Nucleus accumbens (tissue), 56 donors: ENCODE results near the gene CACNA1C.

Experiments
- DNase-seq, 56 donors: peaks; one replicate each; lab custom pipeline; 2025; lab: John Stamatoyannopoulos, UW

The CACNA1C gene

DNA sequence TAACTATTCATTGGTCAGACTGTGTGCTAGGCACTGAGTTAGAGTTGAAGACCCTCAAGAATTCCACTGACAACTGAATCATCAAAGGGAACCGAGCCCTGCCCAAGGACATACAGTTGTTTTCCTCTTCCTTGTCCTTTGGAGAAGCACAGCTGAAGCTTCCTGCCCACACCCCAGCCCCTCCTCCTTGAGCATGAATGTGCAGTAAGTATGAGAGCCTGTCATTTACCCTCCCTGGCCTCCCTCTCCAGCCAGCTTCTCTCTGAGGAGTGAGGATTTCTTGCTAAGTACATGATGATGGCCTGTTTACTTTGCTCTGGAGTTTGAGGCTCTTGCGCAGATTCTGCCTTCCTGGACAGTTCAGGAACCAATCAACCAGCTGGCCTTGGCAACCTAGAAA is 235.2 kb downstream of the CACNA1C start:
- no peak for DNase-seq

DNA sequence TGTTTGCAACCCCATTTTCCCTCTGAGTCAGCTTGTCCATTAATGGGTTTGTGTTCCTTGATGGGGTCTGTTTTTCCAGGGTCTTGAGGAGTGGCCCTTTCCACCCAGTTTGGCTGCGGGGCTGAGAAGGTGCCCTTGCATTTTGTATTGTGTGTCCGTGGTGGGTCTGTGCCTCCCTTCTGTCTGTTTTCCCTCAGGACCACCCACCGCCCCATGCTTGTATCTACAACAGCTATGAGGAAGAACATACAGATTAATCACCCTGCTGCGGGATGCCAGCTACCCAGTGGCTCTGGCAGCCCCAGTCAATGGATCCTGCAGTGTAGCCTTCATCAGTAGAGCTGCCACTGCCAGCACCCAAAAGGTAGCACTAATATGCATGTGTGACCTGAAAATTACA is 235.7 kb downstream of the CACNA1C start:
- no peak for DNase-seq

DNA sequence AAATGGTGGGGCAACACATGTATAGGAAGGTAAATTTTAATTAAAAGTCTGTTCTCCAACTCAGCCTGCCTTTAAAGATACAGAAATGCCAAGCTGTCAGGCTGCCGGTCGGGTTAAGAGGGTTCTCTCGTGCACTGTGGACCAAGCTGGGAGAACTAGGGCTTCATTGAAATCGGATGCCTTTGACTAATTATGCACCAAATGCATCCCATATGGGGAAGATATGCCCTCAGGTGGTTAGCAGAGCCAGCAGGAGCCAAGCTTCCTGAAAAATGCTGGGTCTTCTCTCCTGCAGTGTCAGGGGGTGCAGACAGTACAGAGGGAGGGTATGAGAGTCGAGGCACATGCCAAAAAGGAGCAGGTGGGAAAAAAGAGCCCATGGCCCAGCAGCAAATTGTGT is 236.1 kb downstream of the CACNA1C start:
- no peak for DNase-seq

DNA sequence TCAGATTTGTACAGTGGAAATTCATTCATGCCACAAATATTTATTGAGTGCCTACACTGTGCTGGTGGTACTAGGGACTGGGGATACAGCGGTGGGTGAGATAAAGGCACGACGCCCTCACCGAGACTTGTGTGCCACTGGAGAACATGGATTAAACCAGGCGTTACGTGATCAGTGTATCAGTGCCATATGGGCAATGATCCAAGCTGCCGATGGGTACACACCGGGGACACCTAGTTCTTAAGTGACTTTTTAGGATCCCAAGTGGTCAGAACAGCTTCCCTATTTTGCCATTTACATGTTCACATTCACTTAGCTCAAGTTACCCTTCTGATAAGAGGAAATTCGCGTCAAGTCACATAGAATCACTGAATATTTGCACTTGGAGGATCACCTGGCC is 236.7 kb downstream of the CACNA1C start:
- DNase-seq = no peak

DNA sequence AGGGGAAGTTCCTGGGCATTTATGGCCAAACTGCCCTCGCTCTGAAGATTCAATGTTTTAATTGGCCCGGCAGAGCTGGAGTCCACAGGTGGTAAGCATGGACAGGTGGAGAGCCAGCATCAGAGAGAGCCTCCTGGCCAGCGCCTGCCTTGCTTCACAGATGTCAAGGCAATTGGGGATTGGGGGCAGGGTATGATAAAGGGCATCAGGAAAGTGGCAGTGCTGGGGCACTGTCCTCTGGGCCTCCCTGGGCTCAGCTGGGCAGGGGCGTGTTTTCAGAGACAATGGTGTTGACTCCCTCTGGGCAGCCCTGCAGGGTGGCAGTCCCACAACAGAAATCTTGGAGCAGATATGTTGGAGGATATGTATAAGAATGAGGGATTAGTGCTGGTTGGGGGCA is 237.3 kb downstream of the CACNA1C start:
- DNase-seq = no peak

DNA sequence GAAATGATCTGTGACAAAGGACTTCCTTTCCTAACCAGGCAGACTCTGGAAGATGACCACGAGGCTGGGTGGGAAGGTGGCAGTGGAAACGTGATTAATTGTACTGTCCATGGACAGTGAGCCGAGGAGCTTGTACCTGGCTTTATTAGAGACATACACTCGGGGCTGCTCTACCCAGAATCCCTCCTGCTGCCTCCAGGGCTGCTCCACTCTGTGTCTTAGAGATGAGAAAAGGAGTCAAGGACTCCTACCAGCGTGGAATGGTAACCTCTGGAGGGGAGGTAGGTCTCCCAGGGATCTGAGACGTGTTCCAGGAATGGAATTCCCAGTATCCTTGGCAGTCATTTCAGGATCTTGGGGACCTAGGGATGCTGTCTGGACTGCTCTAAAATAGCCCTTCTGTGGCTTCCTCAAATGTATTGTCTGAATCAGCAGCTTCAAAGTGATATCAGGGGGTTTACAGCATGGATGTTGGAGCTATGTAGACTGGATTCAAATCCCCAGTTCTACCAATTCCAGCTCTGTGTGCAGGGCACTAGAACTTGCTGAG is 237.8 kb downstream of the CACNA1C start:
- no peak for DNase-seq

DNA sequence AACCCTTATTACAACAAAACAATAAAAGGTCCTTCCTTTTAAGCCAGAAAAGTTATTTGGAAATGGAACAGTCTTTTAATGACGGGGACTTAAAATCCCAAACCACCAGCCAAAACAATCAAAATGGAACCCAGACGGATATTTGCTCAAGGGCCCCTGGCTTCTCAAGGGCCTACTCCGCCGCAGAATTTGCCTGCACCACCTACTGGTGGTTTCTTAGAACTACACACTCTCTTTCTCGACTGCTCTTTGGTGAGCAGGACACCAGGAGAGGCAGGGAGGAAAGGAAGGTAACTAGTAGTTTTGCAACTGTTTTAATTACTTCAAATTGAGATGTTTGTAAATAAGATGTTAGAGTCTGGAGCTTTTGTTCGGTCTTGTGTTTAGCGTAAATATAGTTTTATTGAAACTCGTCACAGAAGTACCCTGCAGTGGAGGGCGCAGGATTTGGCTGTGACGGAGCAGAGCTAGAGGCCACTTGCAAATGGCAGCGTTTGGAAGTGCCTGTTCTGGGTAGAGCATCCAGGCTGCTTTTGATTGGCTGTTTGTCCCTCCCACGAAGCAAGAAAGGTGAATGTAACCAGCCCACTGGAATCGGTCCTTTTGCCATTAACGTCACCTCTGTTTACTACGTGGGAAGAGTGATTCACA is 238.5 kb downstream of the CACNA1C start:
- peak in 1 of 56 donors; percentile 19 for DNase-seq

DNA sequence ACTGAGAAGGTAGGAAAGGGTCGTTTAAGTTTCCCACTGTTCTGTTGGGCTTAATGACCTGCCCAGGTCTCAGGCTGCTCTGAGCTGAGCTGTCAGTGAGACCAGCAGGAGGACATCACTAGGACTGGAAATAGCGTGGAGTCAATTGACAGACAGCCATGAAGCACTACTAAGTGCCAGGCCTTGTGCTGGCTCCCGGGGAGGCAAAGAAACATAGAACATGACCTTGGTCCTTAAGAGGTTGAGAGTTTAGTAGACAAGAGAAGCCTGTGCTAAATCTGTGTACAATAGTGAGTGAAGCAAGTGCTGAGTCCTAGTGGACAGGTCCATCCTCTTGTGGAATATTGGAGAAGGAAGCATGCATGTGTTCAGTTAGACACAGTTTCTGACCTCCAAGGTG is 239.2 kb downstream of the CACNA1C start:
- no peak for DNase-seq

DNA sequence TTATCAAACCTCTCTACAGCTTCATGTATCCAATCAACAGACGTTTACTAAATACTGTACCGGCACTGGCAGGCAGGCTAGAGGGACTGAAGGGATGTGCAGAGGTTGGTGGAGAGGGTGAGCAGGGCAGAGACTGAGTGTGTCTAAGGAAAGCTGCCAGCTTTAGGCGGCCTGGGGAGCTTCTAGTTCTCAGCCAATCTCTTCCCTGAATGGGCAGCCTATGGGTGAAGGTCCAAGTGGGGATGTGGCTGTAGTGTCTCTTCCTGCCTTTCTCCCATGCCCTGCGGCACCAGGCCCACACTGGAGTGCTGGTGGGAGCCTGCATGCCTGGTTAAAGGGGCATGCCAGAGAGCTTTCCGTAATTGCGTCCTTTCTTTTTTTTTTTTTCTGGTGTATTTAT is 239.8 kb downstream of the CACNA1C start:
- no peak for DNase-seq

DNA sequence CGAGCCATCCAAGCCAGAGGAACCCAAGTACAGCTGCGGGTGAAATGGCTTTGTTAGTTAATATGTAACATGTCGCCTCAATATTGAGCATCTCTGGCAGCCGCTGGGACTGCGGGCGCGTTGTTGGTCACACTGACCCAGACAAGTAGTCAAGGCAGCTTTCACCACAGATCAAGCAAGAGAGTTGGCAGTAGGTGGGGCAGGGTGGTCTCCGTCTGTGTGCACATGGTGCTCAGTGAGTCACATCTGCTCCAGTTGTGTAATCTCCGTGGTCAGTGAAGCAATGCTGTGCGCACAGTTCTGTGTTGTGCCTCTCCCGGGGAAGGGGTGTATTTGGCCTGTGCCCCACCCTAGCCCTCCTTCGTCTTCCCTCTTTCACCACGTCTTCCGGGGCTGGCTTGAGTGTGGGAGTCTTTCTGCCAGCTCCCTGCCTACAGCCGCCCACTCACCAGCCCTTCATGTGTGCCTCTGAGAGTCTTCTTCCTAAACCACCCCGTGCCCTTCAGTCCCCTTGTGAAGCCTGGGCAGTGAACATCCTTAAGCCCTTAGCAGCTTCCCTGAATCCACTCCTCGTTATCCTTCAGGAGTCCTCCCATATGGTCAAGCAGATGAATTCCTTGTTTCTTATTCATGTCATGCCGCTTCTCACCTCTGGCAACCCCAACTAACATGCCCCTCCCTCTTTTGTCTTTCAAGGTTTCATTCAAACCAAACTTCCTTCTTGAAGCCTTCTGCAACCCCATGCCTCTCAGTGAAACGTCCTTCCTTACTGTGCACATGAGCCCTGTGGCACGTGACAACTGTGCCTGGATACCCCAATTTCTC is 242.1 kb downstream of the CACNA1C start:
- no peak for DNase-seq

DNA sequence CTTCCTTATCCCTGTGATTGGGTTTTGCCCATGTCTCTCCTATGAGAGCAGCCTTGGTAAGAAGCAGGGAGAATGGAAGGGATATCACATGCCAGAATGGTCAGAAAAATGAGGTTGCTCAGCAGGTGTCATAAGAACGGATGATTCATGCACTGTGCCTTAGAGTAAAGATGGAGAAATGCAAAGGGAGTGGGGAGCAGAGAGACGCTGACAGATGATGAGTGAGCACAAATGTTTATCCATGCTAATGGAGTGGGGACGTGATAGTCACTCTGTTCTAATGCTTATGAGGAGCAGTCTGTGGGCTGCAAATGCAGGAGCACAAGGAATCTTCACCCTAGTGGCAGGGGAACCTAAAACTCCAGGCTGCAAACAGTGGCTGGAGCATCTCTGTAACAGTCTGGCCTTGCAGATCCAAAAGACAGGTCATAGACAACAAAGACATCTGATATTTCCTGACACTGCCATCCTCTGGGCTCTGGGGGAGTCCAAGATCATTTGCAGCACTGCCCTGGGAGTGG is 243.2 kb downstream of the CACNA1C start:
- peak in 14 of 56 donors; percentile 5 to 47 (median 26) for DNase-seq

DNA sequence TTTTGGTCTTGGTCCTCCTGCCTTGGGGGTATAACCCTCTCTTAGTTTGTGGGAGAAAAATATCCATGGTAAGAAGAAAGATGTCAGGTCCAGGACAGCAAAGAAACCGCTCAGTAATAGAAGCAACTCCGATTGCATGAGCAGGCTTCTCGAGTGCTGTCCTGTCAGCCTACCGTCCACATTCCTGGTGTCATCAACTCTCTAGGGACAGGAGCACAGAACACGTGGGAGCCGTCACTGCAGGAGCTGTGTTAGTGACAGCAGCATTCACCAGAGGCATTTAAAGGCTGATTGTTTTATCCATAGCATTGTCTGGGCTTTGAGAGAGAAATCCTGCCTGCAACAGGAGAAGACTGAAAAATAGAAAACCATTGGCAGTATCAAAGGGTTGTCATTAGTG is 244.2 kb downstream of the CACNA1C start:
- DNase-seq = no peak

DNA sequence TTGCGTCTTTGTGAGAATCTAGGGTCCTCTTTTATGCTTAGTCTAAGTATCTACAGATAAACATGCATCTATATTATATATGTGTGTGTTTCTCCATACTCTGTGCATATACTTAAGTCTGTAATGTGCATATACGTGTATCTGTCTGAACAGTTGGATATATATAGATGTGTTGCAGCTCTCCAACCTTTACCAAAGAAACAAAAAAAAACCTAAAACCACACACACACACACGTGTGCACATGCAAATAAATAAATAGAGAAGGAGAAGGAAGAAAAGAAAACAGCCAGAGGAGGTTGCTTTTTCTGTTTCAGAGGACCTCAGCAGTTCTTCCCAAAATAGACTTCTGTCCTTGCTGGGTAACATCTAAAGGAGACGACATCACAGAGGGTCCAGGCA is 244.9 kb downstream of the CACNA1C start:
- DNase-seq = no peak

DNA sequence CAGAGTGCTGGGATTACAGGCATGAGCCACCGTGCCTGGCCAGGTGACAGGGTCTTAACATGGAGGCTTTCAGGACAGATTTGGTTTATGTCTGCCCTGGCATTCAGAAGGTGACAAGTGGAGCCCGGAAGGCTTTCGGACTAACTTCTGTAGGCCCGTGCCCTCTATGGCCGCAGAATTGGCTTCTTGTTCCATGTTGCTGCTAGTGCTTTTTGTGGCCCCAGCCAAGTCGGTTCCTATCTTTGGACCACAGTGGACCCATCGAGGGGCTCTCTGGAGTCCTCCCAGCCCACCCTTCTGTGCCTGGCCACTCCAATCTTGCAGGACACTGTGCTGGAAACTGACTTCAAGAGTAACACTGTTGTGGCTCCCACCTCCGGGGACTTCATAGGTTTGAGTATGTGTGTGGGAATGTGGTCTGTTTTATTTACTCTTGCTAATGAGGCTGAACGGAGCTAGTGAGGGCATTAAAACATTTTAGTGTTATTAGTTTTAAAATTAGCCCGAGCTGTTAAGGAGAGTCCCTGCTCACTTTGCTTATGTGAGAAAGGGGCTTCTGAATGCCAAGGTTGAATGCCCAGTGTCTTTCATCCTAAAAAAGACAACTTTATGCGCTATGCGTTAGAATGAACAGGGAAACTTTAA is 245.9 kb downstream of the CACNA1C start:
- DNase-seq = no peak

DNA sequence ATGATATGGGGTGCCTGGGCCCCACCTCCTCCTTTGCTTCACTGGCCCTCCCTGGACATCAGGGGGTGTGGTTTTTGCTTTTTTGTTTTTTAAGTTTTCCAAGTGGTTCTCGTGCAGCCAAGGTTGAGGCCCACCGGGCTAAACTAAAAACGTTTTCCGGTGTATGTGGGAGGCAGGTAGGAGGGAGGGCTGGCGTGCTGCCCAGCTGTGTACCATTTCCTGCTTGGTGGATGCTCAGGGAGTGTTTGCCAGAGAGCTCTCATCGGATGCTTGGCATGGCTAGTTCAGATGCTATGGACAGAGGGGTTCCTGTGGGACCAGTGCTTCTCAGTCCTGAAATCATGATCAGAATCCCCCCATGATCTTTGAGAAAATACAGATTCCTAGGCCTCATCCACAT is 246.4 kb downstream of the CACNA1C start:
- DNase-seq = no peak

DNA sequence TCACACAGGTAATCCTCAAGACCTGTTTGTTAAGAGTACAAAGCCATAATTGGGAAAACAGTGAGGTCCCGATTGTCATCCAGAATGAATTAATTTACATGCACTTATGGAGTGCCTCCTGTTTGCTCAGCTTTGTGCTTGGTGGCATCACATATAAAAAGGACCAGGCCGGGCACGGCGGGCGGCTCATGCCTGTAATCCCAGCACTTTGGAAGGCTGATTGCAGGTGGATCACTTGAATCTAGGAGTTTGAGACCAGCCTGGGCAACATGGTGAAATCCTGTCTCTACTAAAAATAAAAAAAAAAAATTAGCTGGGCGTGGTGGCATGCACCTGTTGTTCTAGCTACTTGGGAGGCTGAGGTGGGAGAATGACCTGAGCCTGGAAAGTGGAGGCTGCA is 247.4 kb downstream of the CACNA1C start:
- DNase-seq = no peak

DNA sequence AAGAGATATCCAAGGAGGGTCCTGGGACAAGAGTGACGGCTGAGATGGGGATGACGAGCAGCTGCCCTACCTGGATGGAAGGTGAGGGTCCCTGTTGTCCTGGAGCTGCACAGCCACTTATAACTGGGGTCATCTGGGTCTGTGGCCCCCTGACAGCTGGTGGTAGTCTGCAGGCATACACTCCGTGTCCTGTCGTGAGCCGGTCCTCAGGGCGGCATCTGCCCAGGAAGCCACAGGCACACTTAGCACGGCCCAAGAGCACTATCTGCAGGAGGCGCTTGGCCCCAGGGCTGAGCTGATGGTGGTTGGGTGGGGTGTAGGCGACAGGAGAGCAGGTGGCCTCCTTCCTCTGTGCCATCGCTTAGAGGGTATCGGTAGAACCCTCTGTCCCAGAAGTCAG is 248.1 kb downstream of the CACNA1C start:
- no peak for DNase-seq

DNA sequence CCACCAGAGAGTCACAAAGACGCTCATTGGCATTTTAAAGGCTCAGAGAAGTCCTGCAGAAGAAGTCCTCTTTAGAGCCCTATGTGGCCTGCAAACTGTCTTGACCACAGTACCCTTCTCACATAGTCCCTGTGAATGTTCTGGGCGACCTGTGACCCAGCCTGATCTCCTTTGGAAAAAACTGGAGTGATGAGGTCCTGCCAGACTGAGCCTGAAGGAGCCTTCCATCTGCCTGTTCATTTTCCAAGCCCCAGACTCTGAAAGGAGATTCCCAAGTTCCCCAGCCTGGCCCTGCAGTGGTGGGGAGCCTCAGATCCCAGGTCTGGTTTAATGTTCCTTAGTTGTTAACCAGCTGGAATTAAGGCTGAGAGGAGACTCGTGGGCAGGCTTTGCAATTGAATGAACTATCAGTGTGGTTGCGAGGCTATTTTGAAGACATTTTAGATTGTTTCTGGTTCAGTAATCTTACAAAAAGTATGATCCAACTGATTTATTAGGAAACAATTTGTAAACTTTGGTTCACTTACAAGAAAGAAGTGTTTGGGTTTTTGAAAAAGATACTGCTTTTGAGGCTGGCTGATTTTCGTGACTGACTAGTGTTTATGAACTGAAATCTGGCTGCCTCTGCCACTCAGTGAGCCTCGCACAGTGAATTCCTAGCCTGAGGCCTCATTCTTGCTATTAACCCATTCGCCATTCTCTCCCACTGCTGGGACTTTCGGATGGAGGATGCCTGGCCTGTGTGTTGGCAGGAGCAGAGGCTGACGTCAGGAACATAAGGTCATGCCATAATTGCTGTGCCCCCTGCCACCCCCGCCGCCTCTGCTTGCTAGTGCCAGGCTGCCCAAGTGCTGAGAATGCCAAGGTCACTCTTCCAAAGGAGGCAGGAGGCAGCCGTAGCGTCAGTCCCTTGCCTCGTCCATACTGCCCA is 249.0 kb downstream of the CACNA1C start:
- DNase-seq = no peak

DNA sequence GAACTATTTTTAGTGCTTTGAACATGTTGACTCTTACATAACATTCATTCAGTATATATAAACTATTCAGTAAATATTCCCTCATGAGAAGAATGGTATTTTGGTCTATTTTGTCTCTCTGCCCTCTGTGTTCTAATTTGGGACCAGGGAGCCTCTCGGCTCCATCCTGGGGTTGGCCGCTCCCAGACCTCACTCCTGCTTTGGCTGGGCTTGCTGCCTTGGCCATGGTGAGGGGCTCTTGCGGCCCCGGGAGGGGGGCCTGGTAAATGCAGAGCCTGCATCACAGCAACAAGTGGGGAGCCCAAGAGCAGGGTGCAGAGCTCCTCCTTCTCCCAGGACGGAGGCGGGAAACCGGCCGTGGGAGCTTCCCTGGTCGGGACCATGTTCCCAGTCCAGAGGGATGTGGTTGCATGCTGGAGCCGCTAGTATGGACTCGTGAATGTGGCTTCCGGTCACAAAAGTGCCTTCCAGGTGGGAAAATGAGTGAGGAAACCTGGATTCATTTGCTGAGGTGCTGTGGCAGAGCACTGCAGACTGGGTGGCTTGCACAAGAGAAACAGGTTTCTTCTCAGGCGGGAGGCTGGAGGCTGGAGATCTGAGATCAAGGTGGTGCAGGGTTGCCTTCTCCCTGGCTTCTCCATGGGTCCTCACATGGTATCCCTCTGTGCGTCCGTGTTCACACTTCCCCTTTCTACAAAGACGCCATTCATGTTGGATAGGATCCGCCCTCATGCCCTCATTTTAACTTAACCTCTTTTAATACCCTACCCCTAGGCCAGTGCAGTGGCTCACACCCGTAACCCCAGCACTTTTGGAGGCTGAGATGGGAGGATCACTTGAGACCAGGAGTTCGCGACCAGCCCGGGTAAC is 250.2 kb downstream of the CACNA1C start:
- no peak for DNase-seq
